Measurements from ENCODE around the gene RAB5IF. TPM values are rescaled to one million over a fixed set of nuclear protein-coding genes. Genes with fewer than 3 reads are reported as not detected.

Gene RAB5IF
- total and polyA plus RNA-seq, 2 of the 13 experiments (the other 11 are each of a cell fraction or from before 2014, with no cell fraction given): 261 to 305 TPM

DNA sequence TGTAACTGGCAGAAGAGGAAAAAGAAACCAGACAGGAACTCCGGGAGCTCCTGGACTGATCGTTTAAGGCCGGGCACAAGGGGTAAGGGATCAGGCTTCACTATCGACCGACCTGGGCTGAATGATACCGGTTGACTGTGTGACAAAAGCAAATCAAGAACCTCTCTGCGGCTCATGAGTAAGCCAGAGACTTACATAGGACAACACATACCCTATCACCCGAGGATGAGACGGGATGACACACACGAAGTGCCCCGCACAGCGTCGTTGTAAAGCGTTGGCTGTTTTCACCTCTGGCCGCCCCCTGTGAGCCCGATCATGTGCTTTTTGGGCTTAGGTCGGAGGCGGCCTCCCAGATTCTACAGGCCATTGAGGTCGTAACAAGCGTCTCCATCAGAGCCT, 32.9 kb upstream of the RAB5IF start (continued):
- TF ChIP-seq, protein P1, sequence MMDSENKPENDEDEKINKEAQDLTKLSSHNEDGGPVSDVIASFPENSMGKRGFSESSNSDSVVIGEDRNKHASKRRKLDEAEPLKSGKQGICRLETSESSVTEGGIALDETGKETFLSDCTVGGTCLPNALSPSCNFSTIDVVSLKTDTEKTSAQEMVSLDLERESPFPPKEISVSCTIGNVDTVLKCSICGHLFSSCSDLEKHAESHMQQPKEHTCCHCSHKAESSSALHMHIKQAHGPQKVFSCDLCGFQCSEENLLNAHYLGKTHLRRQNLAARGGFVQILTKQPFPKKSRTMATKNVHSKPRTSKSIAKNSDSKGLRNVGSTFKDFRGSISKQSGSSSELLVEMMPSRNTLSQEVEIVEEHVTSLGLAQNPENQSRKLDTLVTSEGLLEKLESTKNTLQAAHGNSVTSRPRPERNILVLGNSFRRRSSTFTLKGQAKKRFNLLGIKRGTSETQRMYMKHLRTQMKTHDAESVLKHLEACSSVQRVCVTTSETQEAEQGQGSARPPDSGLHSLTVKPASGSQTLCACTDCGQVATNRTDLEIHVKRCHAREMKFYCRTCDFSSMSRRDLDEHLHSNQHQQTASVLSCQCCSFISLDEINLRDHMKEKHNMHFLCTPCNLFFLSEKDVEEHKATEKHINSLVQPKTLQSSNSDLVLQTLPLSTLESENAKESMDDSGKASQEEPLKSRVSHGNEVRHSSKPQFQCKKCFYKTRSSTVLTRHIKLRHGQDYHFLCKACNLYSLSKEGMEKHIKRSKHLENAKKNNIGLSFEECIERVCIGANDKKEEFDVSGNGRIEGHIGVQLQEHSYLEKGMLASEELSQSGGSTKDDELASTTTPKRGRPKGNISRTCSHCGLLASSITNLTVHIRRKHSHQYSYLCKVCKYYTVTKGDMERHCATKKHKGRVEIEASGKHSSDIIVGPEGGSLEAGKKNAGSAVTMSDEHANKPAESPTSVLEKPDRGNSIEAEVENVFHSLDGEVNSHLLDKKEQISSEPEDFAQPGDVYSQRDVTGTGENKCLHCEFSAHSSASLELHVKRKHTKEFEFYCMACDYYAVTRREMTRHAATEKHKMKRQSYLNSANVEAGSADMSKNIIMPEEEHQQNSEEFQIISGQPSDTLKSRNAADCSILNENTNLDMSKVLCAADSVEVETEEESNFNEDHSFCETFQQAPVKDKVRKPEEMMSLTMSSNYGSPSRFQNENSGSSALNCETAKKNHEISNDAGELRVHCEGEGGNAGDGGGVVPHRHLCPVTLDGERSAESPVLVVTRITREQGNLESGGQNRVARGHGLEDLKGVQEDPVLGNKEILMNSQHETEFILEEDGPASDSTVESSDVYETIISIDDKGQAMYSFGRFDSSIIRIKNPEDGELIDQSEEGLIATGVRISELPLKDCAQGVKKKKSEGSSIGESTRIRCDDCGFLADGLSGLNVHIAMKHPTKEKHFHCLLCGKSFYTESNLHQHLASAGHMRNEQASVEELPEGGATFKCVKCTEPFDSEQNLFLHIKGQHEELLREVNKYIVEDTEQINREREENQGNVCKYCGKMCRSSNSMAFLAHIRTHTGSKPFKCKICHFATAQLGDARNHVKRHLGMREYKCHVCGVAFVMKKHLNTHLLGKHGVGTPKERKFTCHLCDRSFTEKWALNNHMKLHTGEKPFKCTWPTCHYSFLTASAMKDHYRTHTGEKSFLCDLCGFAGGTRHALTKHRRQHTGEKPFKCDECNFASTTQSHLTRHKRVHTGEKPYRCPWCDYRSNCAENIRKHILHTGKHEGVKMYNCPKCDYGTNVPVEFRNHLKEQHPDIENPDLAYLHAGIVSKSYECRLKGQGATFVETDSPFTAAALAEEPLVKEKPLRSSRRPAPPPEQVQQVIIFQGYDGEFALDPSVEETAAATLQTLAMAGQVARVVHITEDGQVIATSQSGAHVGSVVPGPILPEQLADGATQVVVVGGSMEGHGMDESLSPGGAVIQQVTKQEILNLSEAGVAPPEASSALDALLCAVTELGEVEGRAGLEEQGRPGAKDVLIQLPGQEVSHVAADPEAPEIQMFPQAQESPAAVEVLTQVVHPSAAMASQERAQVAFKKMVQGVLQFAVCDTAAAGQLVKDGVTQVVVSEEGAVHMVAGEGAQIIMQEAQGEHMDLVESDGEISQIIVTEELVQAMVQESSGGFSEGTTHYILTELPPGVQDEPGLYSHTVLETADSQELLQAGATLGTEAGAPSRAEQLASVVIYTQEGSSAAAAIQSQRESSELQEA (CRISPR knock-in tag; IDR thresholded peaks at IDR 0.05; ENCODE audit: not compliant biosample characterization): no peak
- TF ChIP-seq FOXA3 (CRISPR knock-in tag; IDR thresholded peaks at IDR 0.05): peak; percentile 29; the same call in 1 of the 2 replicates
- 0 out of 2 replicates have a peak, but pooled peaks have one; percentile 10 for TF ChIP-seq HNF4G (IDR thresholded peaks at IDR 0.05; ENCODE audit: borderline replicate concordance, low read depth, low read length)
- peak; percentile 34; the same call in 1 of the 2 replicates for TF ChIP-seq HNF4G (CRISPR knock-in tag; IDR thresholded peaks at IDR 0.05; ENCODE audit: borderline replicate concordance, low read depth)
- 0 out of 2 replicates have a peak, but pooled peaks have one; percentile 69 for TF ChIP-seq ZNF816 (CRISPR knock-in tag; IDR thresholded peaks at IDR 0.05; ENCODE audit: borderline replicate concordance)
- peak; percentile 74; the same call in 1 of the 2 replicates for TF ChIP-seq MTF2 (CRISPR knock-in tag; IDR thresholded peaks at IDR 0.05; ENCODE audit: borderline replicate concordance)
- TF ChIP-seq REXO4 (CRISPR knock-in tag; IDR thresholded peaks at IDR 0.05; ENCODE audit: borderline replicate concordance): no peak
- TF ChIP-seq KDM5A (IDR thresholded peaks at IDR 0.05; ENCODE audit: borderline replicate concordance, low read length): no peak
- TF ChIP-seq TGIF2 (CRISPR knock-in tag; IDR thresholded peaks at IDR 0.05): peak; percentile 9; the same call in 1 of the 2 replicates
- no peak for TF ChIP-seq JARID2 (CRISPR knock-in tag; IDR thresholded peaks at IDR 0.05; ENCODE audit: insufficient replicate concordance)
- TF ChIP-seq EED (CRISPR knock-in tag; IDR thresholded peaks at IDR 0.05): 0 out of 2 replicates have a peak, but pooled peaks have one; percentile 66
- TF ChIP-seq, protein P2, sequence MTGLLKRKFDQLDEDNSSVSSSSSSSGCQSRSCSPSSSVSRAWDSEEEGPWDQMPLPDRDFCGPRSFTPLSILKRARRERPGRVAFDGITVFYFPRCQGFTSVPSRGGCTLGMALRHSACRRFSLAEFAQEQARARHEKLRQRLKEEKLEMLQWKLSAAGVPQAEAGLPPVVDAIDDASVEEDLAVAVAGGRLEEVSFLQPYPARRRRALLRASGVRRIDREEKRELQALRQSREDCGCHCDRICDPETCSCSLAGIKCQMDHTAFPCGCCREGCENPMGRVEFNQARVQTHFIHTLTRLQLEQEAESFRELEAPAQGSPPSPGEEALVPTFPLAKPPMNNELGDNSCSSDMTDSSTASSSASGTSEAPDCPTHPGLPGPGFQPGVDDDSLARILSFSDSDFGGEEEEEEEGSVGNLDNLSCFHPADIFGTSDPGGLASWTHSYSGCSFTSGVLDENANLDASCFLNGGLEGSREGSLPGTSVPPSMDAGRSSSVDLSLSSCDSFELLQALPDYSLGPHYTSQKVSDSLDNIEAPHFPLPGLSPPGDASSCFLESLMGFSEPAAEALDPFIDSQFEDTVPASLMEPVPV (CRISPR knock-in tag; IDR thresholded peaks at IDR 0.05): peak; percentile 21; the same call in 1 of the 2 replicates
- TF ChIP-seq, protein P3, sequence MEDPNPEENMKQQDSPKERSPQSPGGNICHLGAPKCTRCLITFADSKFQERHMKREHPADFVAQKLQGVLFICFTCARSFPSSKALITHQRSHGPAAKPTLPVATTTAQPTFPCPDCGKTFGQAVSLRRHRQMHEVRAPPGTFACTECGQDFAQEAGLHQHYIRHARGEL (CRISPR knock-in tag; IDR thresholded peaks at IDR 0.05): no peak
- TF ChIP-seq ELF4 (CRISPR knock-in tag; IDR thresholded peaks at IDR 0.05; ENCODE audit: borderline replicate concordance): 0 out of 2 replicates have a peak, but pooled peaks have one; percentile 67
- TF ChIP-seq, protein P4, sequence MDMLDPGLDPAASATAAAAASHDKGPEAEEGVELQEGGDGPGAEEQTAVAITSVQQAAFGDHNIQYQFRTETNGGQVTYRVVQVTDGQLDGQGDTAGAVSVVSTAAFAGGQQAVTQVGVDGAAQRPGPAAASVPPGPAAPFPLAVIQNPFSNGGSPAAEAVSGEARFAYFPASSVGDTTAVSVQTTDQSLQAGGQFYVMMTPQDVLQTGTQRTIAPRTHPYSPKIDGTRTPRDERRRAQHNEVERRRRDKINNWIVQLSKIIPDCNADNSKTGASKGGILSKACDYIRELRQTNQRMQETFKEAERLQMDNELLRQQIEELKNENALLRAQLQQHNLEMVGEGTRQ (IDR thresholded peaks at IDR 0.05; ENCODE audit: low read depth, low read length): no peak
- TF ChIP-seq, protein P4 (CRISPR knock-in tag; IDR thresholded peaks at IDR 0.05; ENCODE audit: borderline replicate concordance): 0 out of 2 replicates have a peak, but pooled peaks have one; percentile 18
- TF ChIP-seq ZNF616 (CRISPR knock-in tag; IDR thresholded peaks at IDR 0.05; ENCODE audit: low read depth): no peak

Measured in HepG2 (cell line).